Activated CD4-positive, alpha-beta T cell treated with anti-CD3 and anti-CD28 coated beads for 36 hours (primary cell): Measurements from ENCODE around the gene MCF2L2. TPM values are rescaled to one million over a fixed set of nuclear protein-coding genes. Genes with fewer than 3 reads are reported as not detected.

Experiments used
- ATAC-seq: fragments of 200-7000 bp; cut with Tn5 transposase; one replicate; pipeline ENCODE4 v1.10.0; 2021; ENCODE audit warnings: mild to moderate bottlenecking, moderate library complexity
- CTCF ChIA-PET: fragments of 350-600 bp; sonication (Branson Sonifier 250); formaldehyde crosslinking; loops from one replicate; lab custom pipeline; 2021; ENCODE audit warnings: antibody characterized with exemption; lab: Charles Lee
- POLR2A ChIA-PET: fragments of 350-600 bp; sonication (Branson Sonifier 250); formaldehyde crosslinking; loops from one replicate; lab custom pipeline; 2021; ENCODE audit warnings: antibody characterized with exemption, inconsistent platforms; lab: Charles Lee
- DNase-seq: peaks from one replicate; pipeline ENCODE4 v3.0.0-alpha.2; 2020
- H3K27ac Mint-ChIP-seq: one replicate; pipeline ENCODE4 v1.8.0; 2021; ENCODE audit warnings: mixed read lengths
- H3K27me3 Mint-ChIP-seq: one replicate; pipeline ENCODE4 v1.8.0; 2021; ENCODE audit warnings: mixed read lengths
- H3K36me3 Mint-ChIP-seq: one replicate; pipeline ENCODE4 v1.8.0; 2021; ENCODE audit warnings: low read depth, mixed read lengths
- H3K4me1 Mint-ChIP-seq: one replicate; pipeline ENCODE4 v1.8.0; 2021; ENCODE audit warnings: mixed read lengths
- H3K4me3 Mint-ChIP-seq: one replicate; pipeline ENCODE4 v1.8.0; 2021; ENCODE audit warnings: mild to moderate bottlenecking, moderate library complexity, mixed read lengths
- H3K9me3 Mint-ChIP-seq: one replicate; pipeline ENCODE4 v1.8.0; 2021; ENCODE audit warnings: low read depth, mixed read lengths
- intact Hi-C, 2 experiments: fragments of 100-400 bp; cut with DNase I in 1 of 2; cut with micrococcal nuclease in 1 of 2; formaldehyde crosslinking; loops; one replicate each; pipeline versions ENCODE4 v1.14.2 to v1.15.1; 2022 to 2024; cut with DNase I, micrococcal nuclease
- total RNA-seq, 2 experiments: library from RNA; stranded (reverse); gene quantifications; one replicate each; pipeline ENCODE4 v1.2.3, GENCODE V29; 2021

Gene MCF2L2
- total RNA-seq, 2 experiments from 2014 or later, result 1.9 to 2.3 TPM

- POLR2A ChIA-PET, result interaction anchor here (1.8 kb wide), 1 partner anchor 12 kb away, joined by 4 read pairs; no protein-coding TSS in a partner anchor
These were observed 215.9 kb downstream of the MCF2L2 start for GRCh38 chr3:183212565-183212964.

GRCh38 chr3:183212096-183212495, 216.3 kb downstream of the MCF2L2 start:
- H3K4me1 Mint-ChIP-seq, result peaks cover 52% of the 10 kb centered on the region
- H3K36me3 Mint-ChIP-seq, result peaks cover 32% of the 10 kb centered on the region
- H3K4me3 Mint-ChIP-seq, result no peak overlapping the region
- no peak for ATAC-seq
- peaks cover 10% of the 10 kb centered on the region for H3K9me3 Mint-ChIP-seq
- intact Hi-C loops, result loop anchor here in 1 of 2 experiments (5.0 kb wide), 1 partner anchor 55 kb away; no protein-coding TSS in a partner anchor
- H3K27ac Mint-ChIP-seq, result peak overlapping the region; percentile 72
- CTCF ChIA-PET, result interaction anchor here (0.7 to 0.9 kb wide), 2 partner anchors 24 to 27 kb away, joined by 3 read pairs; no protein-coding TSS in a partner anchor
- H3K27me3 Mint-ChIP-seq, result no peaks in the 10 kb centered on the region
- POLR2A ChIA-PET, result interaction anchor here (1.8 kb wide), 1 partner anchor 12 kb away, joined by 4 read pairs; no protein-coding TSS in a partner anchor
- no peak for DNase-seq

More at GRCh38 chr3:183212565-183212964, 215.9 kb downstream of the MCF2L2 start:
- peaks cover 48% of the 10 kb centered on the region for H3K4me1 Mint-ChIP-seq
- peaks cover 10% of the 10 kb centered on the region for H3K9me3 Mint-ChIP-seq
- intact Hi-C loops, result loop anchor here in 1 of 2 experiments (5.0 kb wide), 1 partner anchor 55 kb away; no protein-coding TSS in a partner anchor
- no peak overlapping the region for H3K4me3 Mint-ChIP-seq
- H3K27me3 Mint-ChIP-seq, result no peaks in the 10 kb centered on the region
- DNase-seq, result no peak
- peak overlapping the region; percentile 43 for H3K27ac Mint-ChIP-seq
- H3K36me3 Mint-ChIP-seq, result peaks cover 32% of the 10 kb centered on the region
- CTCF ChIA-PET, result interaction anchor here (0.7 kb wide), 1 partner anchor 24 kb away, joined by 3 read pairs; no protein-coding TSS in a partner anchor
- ATAC-seq, result peak; percentile 16

GRCh38 chr3:183211352-183211751, 217.1 kb downstream of the MCF2L2 start:
- ATAC-seq, result no peak
- Mint-ChIP-seq H3K4me3 (no peak overlapping the region), H3K9me3 (peaks cover 10% of the 10 kb centered on the region)

GRCh38 chr3:183210862-183211341, 217.5 kb downstream of the MCF2L2 start:
- Mint-ChIP-seq H3K27me3 (no peaks in the 10 kb centered on the region), H3K27ac (peak overlapping the region; percentile 72), H3K4me3 (no peak overlapping the region), H3K4me1 (peaks cover 63% of the 10 kb centered on the region), H3K9me3 (peaks cover 10% of the 10 kb centered on the region), H3K36me3 (peaks cover 32% of the 10 kb centered on the region)
- ChIA-PET CTCF (interaction anchor here (0.9 to 1.4 kb wide), 2 partner anchors 14 to 26 kb away, joined by 3 to 5 read pairs; no protein-coding TSS in a partner anchor), POLR2A (interaction anchor here (1.8 kb wide), 1 partner anchor 14 kb away, joined by 4 read pairs; no protein-coding TSS in a partner anchor)
- intact Hi-C loops, result loop anchor here (1.0 to 5.0 kb wide), 3 partner anchors 55 to 74 kb away; no protein-coding TSS in a partner anchor
- DNase-seq (peak; percentile 68), ATAC-seq (peak; percentile 66)

More at GRCh38 chr3:183211352-183211751, 217.1 kb downstream of the MCF2L2 start:
- Mint-ChIP-seq H3K36me3 (peaks cover 32% of the 10 kb centered on the region), H3K27ac (peak overlapping the region; percentile 72), H3K4me1 (peaks cover 60% of the 10 kb centered on the region), H3K27me3 (no peaks in the 10 kb centered on the region)
- ChIA-PET CTCF (interaction anchor here (0.9 to 1.4 kb wide), 2 partner anchors 13 to 26 kb away, joined by 3 to 5 read pairs; no protein-coding TSS in a partner anchor), POLR2A (interaction anchor here (1.8 kb wide), 1 partner anchor 13 kb away, joined by 4 read pairs; no protein-coding TSS in a partner anchor)
- intact Hi-C loops, result loop anchor here (1.0 to 5.0 kb wide), 3 partner anchors 55 to 73 kb away; no protein-coding TSS in a partner anchor
- no peak for DNase-seq

GRCh38 chr3:183210341-183210740, 218.1 kb downstream of the MCF2L2 start:
- Mint-ChIP-seq H3K27ac (peak overlapping the region; percentile 72), H3K36me3 (peaks cover 32% of the 10 kb centered on the region), H3K4me1 (peaks cover 63% of the 10 kb centered on the region), H3K9me3 (peaks cover 10% of the 10 kb centered on the region), H3K4me3 (no peak overlapping the region), H3K27me3 (no peaks in the 10 kb centered on the region)
- CTCF ChIA-PET, result interaction anchor here (1.4 kb wide), 1 partner anchor 14 kb away, joined by 5 read pairs; no protein-coding TSS in a partner anchor
- DNase-seq (no peak), ATAC-seq (no peak)
- intact Hi-C loops, result loop anchor here in 1 of 2 experiments (2.0 to 5.0 kb wide), 2 partner anchors 57 to 74 kb away; no protein-coding TSS in a partner anchor
- POLR2A ChIA-PET, result no interaction called here

- H3K36me3 Mint-ChIP-seq, result peaks cover 35% of the 10 kb centered on the region
- peaks cover 66% of the 10 kb centered on the region for H3K4me1 Mint-ChIP-seq
- H3K27me3 Mint-ChIP-seq, result no peaks in the 10 kb centered on the region
- DNase-seq, result no peak
- no peak overlapping the region for H3K4me3 Mint-ChIP-seq
- H3K27ac Mint-ChIP-seq, result peak overlapping the region; percentile 88
- ATAC-seq, result no peak
- CTCF ChIA-PET, result interaction anchor here (1.0 to 3.4 kb wide), 3 partner anchors 24 to 173 kb away, joined by 4 to 19 read pairs (median 5); no protein-coding TSS in a partner anchor
- POLR2A ChIA-PET, result interaction anchor here (1.4 kb wide), 1 partner anchor 19 kb away, joined by 6 read pairs; no protein-coding TSS in a partner anchor
- intact Hi-C loops, result loop anchor here in 1 of 2 experiments (1.0 kb wide), 2 partner anchors 16 to 78 kb away; no protein-coding TSS in a partner anchor
- peaks cover 17% of the 10 kb centered on the region for H3K9me3 Mint-ChIP-seq
These were observed 219.6 kb downstream of the MCF2L2 start for GRCh38 chr3:183208800-183209199.

GRCh38 chr3:183208260-183208659, 220.2 kb downstream of the MCF2L2 start:
- peak overlapping the region; percentile 88 for H3K27ac Mint-ChIP-seq
- intact Hi-C loops, result loop anchor here in 1 of 2 experiments (1.0 kb wide), 2 partner anchors 16 to 78 kb away; no protein-coding TSS in a partner anchor

GRCh38 chr3:183203670-183204069, 224.7 kb downstream of the MCF2L2 start:
- intact Hi-C loops, result no loop called here
- DNase-seq (no peak), ATAC-seq (no peak)
- ChIA-PET CTCF (no interaction called here), POLR2A (no interaction called here)
- peaks cover 25% of the 10 kb centered on the region for H3K36me3 Mint-ChIP-seq
- peaks cover 42% of the 10 kb centered on the region for H3K4me1 Mint-ChIP-seq
- no peak overlapping the region for H3K27ac Mint-ChIP-seq
- no peaks in the 10 kb centered on the region for H3K27me3 Mint-ChIP-seq
- H3K4me3 Mint-ChIP-seq, result no peak overlapping the region
- peaks cover 21% of the 10 kb centered on the region for H3K9me3 Mint-ChIP-seq

More at GRCh38 chr3:183208260-183208659, 220.2 kb downstream of the MCF2L2 start:
- ATAC-seq (peak; percentile 70), DNase-seq (peak; percentile 40)
- peaks cover 66% of the 10 kb centered on the region for H3K4me1 Mint-ChIP-seq
- POLR2A ChIA-PET, result interaction anchor here (1.4 kb wide), 1 partner anchor 19 kb away, joined by 6 read pairs; no protein-coding TSS in a partner anchor
- CTCF ChIA-PET, result interaction anchor here (1.0 to 3.4 kb wide), 7 partner anchors 8 to 173 kb away, joined by 3 to 19 read pairs (median 4); no protein-coding TSS in a partner anchor
- H3K9me3 Mint-ChIP-seq, result peaks cover 22% of the 10 kb centered on the region
- no peaks in the 10 kb centered on the region for H3K27me3 Mint-ChIP-seq
- H3K36me3 Mint-ChIP-seq, result peaks cover 40% of the 10 kb centered on the region
- H3K4me3 Mint-ChIP-seq, result no peak overlapping the region

GRCh38 chr3:183202004-183202722, 226.3 kb downstream of the MCF2L2 start:
- Mint-ChIP-seq H3K4me1 (peaks cover 27% of the 10 kb centered on the region), H3K4me3 (no peak overlapping the region), H3K9me3 (peaks cover 17% of the 10 kb centered on the region), H3K27me3 (no peaks in the 10 kb centered on the region), H3K27ac (peak overlapping the region; percentile 25), H3K36me3 (peaks cover 20% of the 10 kb centered on the region)
- CTCF ChIA-PET, result no interaction called here
- ATAC-seq (peak; percentile 97), DNase-seq (peak; percentile 50)
- intact Hi-C loops, result no loop called here
- POLR2A ChIA-PET, result interaction anchor here (0.9 kb wide), 1 partner anchor 228 kb away, joined by 9 read pairs; no protein-coding TSS in a partner anchor

GRCh38 chr3:183198939-183199338, 229.5 kb downstream of the MCF2L2 start:
- ATAC-seq, result no peak
- POLR2A ChIA-PET, result no interaction called here
- intact Hi-C loops, result no loop called here
- H3K4me3 Mint-ChIP-seq, result no peak overlapping the region
- DNase-seq, result no peak
- peaks cover 12% of the 10 kb centered on the region for H3K4me1 Mint-ChIP-seq
- CTCF ChIA-PET, result interaction anchor here (1.6 kb wide), 1 partner anchor 14 kb away, joined by 5 read pairs; no protein-coding TSS in a partner anchor
- peaks cover 18% of the 10 kb centered on the region for H3K36me3 Mint-ChIP-seq
- no peaks in the 10 kb centered on the region for H3K27me3 Mint-ChIP-seq
- peaks cover 11% of the 10 kb centered on the region for H3K9me3 Mint-ChIP-seq
- H3K27ac Mint-ChIP-seq, result no peak overlapping the region
